Panc1 (cell line): ENCODE data around the gene MYH4. TPM values are rescaled to one million over a fixed set of nuclear protein-coding genes. Genes with fewer than 3 reads are reported as not detected.

ENCODE experiments used
- ATAC-seq: fragments of 200-7000 bp; cut with Tn5 transposase; 2 replicates; pipeline ENCODE4 v1.9.1; 2020; ENCODE audit warnings: mild to moderate bottlenecking, moderate library complexity
- BruUV-seq: library from RNA; stranded (reverse); fragments of 400-500 nt; replicated peaks from 2 replicates; lab custom pipeline; 2021; lab: Mats Ljungman, UMichigan
- CTCF ChIA-PET: fragments of 300-600 bp; sonication (Branson Sonifier 250); formaldehyde crosslinking; loops from one replicate; lab custom pipeline; 2022; ENCODE audit warnings: antibody characterized with exemption; lab: Charles Lee
- POLR2A ChIA-PET: fragments of 300-600 bp; sonication (Branson Sonifier 250); formaldehyde crosslinking; loops from one replicate; lab custom pipeline; 2022; ENCODE audit warnings: antibody characterized with exemption; lab: Charles Lee
- DNase-seq: peaks from one replicate; pipeline ENCODE4 v3.0.0-alpha.2; 2010; ENCODE audit warnings: low read depth, low spot score
- H3K27ac ChIP-seq: 2 replicates; pipeline ENCODE4 v1.5.1; 2011; ENCODE audit warnings: mild to moderate bottlenecking, low read length, inconsistent platforms
- H3K27me3 ChIP-seq: fragments of 200-500 bp; sonication (Bioruptor generic); 2 replicates; pipeline ENCODE4 v1.6.0; 2014; ENCODE audit warnings: low read length, inconsistent platforms; ENCODE audit not compliant: control insufficient read depth, insufficient read depth
- H3K36me3 ChIP-seq: fragments of 200-500 bp; sonication (Bioruptor generic); 2 replicates; pipeline ENCODE4 v1.5.1; 2014; ENCODE audit warnings: inconsistent platforms, mild to moderate bottlenecking, low read length, moderate library complexity; ENCODE audit not compliant: control insufficient read depth, insufficient read depth
- H3K4me1 ChIP-seq: 2 replicates; pipeline ENCODE4 v1.5.1; 2011; ENCODE audit warnings: inconsistent platforms, mild to moderate bottlenecking, low read length, moderate library complexity; ENCODE audit not compliant: control insufficient read depth, insufficient read depth
- H3K4me3 ChIP-seq, 2 experiments: 2 replicates each; pipeline ENCODE4 v1.5.1; 2011 to 2012; ENCODE audit warnings: low read depth in 2 of 2, low read length in 2 of 2, mild to moderate bottlenecking in 2 of 2, inconsistent platforms in 1 of 2, moderate library complexity in 1 of 2
- H3K9me3 ChIP-seq: fragments of 200-500 bp; sonication (Bioruptor generic); 2 replicates; pipeline ENCODE4 v1.5.1; 2014; ENCODE audit warnings: low read depth, mild to moderate bottlenecking, inconsistent platforms, low read length, moderate library complexity; ENCODE audit not compliant: control insufficient read depth, insufficient read depth
- CTCF ChIP-seq: fragments of 450-650 bp; IDR thresholded peaks from 2 replicates; pipeline ENCODE4 v1.5.1; 2017; ENCODE audit warnings: mild to moderate bottlenecking
- POLR2AphosphoS5 ChIP-seq: IDR thresholded peaks from 2 replicates; pipeline ENCODE4 v1.6.1; 2012; ENCODE audit warnings: mild to moderate bottlenecking, low read depth, low read length, moderate library complexity
- REST ChIP-seq, 2 experiments: IDR thresholded peaks; 2 replicates each; pipeline ENCODE4 v1.6.1; 2011 to 2012; ENCODE audit warnings: low read depth in 2 of 2, control low read depth in 1 of 2, low read length in 1 of 2, mild to moderate bottlenecking in 1 of 2, moderate library complexity in 1 of 2; ENCODE audit not compliant: insufficient read depth in 1 of 2
- SIN3A ChIP-seq: IDR thresholded peaks from 2 replicates; pipeline ENCODE4 v1.6.1; 2012; ENCODE audit warnings: low read depth, mild to moderate bottlenecking, low read length, moderate library complexity, borderline replicate concordance; ENCODE audit not compliant: insufficient read depth
- TCF7L2 ChIP-seq: IDR thresholded peaks from 2 replicates; pipeline ENCODE4 v1.6.1; 2011; ENCODE audit warnings: mild to moderate bottlenecking, low read depth, low read length, inconsistent platforms
- in situ Hi-C: cut with HindIII; loops from 2 replicates; pipeline ENCODE4 v1.10.0; 2016; ENCODE audit warnings: low sequenced_read_pairs, low pct_unique_long_range_greater_than_20kb
- intact Hi-C: fragments of 100-400 bp; cut with micrococcal nuclease; formaldehyde crosslinking; loops from one replicate; pipeline ENCODE4 v1.10.0; 2022; ENCODE audit not compliant: unreplicated experiment
- total RNA-seq: library from RNA; stranded (reverse); gene quantifications from one replicate; pipeline ENCODE4 v1.2.1, GENCODE V29; 2021; ENCODE audit not compliant: unreplicated experiment

Gene MYH4
- total RNA-seq, 1 experiment from 2014 or later: not detected

DNA sequence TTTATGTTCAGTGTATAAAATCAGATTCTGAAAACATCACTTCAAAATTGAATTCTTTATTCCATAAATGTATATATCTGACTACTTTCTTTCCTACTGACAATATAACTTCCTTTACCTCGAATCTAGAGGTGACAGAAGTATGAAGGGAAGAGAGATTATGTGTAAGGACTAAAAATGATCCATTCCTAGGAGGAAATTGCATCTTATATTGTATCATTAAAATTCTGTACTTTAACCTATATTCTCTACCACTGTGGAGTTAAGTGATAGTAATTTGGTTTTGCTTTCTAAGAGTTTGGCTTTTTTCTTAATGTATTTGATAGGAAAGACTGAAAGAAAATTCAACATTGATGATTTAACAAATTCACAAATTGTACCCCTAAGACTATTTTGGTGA, 11.4 kb downstream of the MYH4 start:
- CTCF ChIA-PET: no interaction called here
- no peak overlapping the region for H3K4me3 ChIP-seq
- ATAC-seq: no peak
- in situ Hi-C loops (no loop called here), intact Hi-C loops (no loop called here)
- no peak overlapping the region for H3K27ac ChIP-seq
- no TSS peak for BruUV-seq
- no peaks in the 10 kb centered on the region for H3K9me3 ChIP-seq
- POLR2A ChIA-PET: no interaction called here
- no peaks in the 10 kb centered on the region; the same call in 1 of the 2 replicates for H3K27me3 ChIP-seq
- no peaks in the 10 kb centered on the region for H3K36me3 ChIP-seq
- H3K4me1 ChIP-seq: no peaks in the 10 kb centered on the region
- no peak for TF ChIP-seq POLR2AphosphoS5
- no peak for TF ChIP-seq TCF7L2
- TF ChIP-seq REST (IDR thresholded peaks at IDR 0.05; ENCODE audit: insufficient read depth in 1 of 2, low read depth in 2 of 2, low read length in 1 of 2): no peak
- no peak for TF ChIP-seq CTCF
- TF ChIP-seq SIN3A: no peak
- DNase-seq: no peak

GRCh38 chr17:10447026-10447931, 22.1 kb downstream of the MYH4 start:
- Histone ChIP-seq H3K27ac (no peak overlapping the region), H3K4me1 (no peaks in the 10 kb centered on the region), H3K4me3 (no peak overlapping the region), H3K36me3 (no peaks in the 10 kb centered on the region), H3K27me3 (no peaks in the 10 kb centered on the region), H3K9me3 (no peaks in the 10 kb centered on the region)
- POLR2A ChIA-PET: no interaction called here
- in situ Hi-C loops (no loop called here), intact Hi-C loops (no loop called here)
- no peak for ATAC-seq
- TF ChIP-seq REST (IDR thresholded peaks at IDR 0.05; ENCODE audit: insufficient read depth in 1 of 2, low read depth in 2 of 2, low read length in 1 of 2): no peak
- no peak for DNase-seq
- BruUV-seq: no TSS peak
- CTCF ChIA-PET: no interaction called here
